KMS-11 (cell line): ENCODE measurements around the gene IL1R2.

Experiments used
- H2AFZ ChIP-seq: fragments of 200-600 bp; sonication (generic); 2 replicates; pipeline ENCODE4 v1.6.1; 2016; ENCODE audit warnings: antibody characterized with exemption, mixed run types, low read depth
- H3K27ac ChIP-seq: fragments of 200-600 bp; sonication (generic); 2 replicates; pipeline ENCODE4 v1.6.1; 2016; ENCODE audit warnings: mild to moderate bottlenecking, mixed run types
- H3K27me3 ChIP-seq: fragments of 200-600 bp; sonication (generic); 2 replicates; pipeline ENCODE4 v1.6.1; 2017; ENCODE audit warnings: mild to moderate bottlenecking, low read depth, mixed run types, moderate library complexity; ENCODE audit not compliant: insufficient read depth
- H3K36me3 ChIP-seq: fragments of 200-600 bp; sonication (generic); 2 replicates; pipeline ENCODE4 v1.6.1; 2017; ENCODE audit warnings: mild to moderate bottlenecking, mixed run types; ENCODE audit not compliant: insufficient read depth
- H3K4me1 ChIP-seq: fragments of 200-600 bp; sonication (generic); 2 replicates; pipeline ENCODE4 v1.6.1; 2016; ENCODE audit warnings: mild to moderate bottlenecking, low read depth, mixed run types; ENCODE audit not compliant: poor library complexity, severe bottlenecking
- H3K4me2 ChIP-seq: fragments of 200-600 bp; sonication (generic); 2 replicates; pipeline ENCODE4 v1.7.0; 2016; ENCODE audit warnings: mild to moderate bottlenecking, mixed run types
- H3K4me3 ChIP-seq: fragments of 200-600 bp; sonication (generic); IDR thresholded peaks from 2 replicates; pipeline ENCODE4 v1.6.1; 2017; ENCODE audit warnings: low read depth, low read length, mixed read lengths; ENCODE audit not compliant: insufficient read depth
- H3K79me2 ChIP-seq: fragments of 200-600 bp; sonication (generic); 2 replicates; pipeline ENCODE4 v1.6.1; 2016; ENCODE audit warnings: low read depth, mixed run types; ENCODE audit not compliant: insufficient read depth
- H3K9ac ChIP-seq: fragments of 200-600 bp; sonication (generic); 2 replicates; pipeline ENCODE4 v1.6.1; 2016; ENCODE audit warnings: mild to moderate bottlenecking, mixed run types
- H4K20me1 ChIP-seq: fragments of 200-600 bp; sonication (generic); 2 replicates; pipeline ENCODE4 v1.6.1; 2016; ENCODE audit warnings: mild to moderate bottlenecking, mixed run types; ENCODE audit not compliant: insufficient read depth
- CTCF ChIP-seq: fragments of 200-600 bp; sonication (generic); conservative IDR thresholded peaks from 2 replicates; pipeline ENCODE4 v1.6.1; 2017; ENCODE audit warnings: low read depth, mild to moderate bottlenecking, antibody characterized with exemption, low read length, moderate library complexity, mixed read lengths

The IL1R2 gene

GRCh38 chr2:102006886-102007278 lies 15.1 kb downstream of the IL1R2 start:
- no peak for TF ChIP-seq CTCF
- no peaks in the 10 kb centered on the region for H3K79me2 ChIP-seq
- H3K4me2 ChIP-seq, result no peak overlapping the region
- no peak overlapping the region for H3K4me3 ChIP-seq
- no peaks in the 10 kb centered on the region for H3K36me3 ChIP-seq
- H3K27me3 ChIP-seq, result no peaks in the 10 kb centered on the region
- H3K9ac ChIP-seq, result no peak overlapping the region
- H4K20me1 ChIP-seq, result no peaks in the 10 kb centered on the region
- no peak overlapping the region for H3K27ac ChIP-seq
- H2AFZ ChIP-seq, result no peak overlapping the region
- no peaks in the 10 kb centered on the region for H3K4me1 ChIP-seq

- H3K27ac ChIP-seq, result no peak overlapping the region
- no peaks in the 10 kb centered on the region for H3K4me1 ChIP-seq
- H2AFZ ChIP-seq, result no peak overlapping the region
- no peaks in the 10 kb centered on the region for H4K20me1 ChIP-seq
- H3K9ac ChIP-seq, result no peak overlapping the region
- H3K4me3 ChIP-seq, result no peak overlapping the region
- TF ChIP-seq CTCF, result no peak
- no peaks in the 10 kb centered on the region for H3K36me3 ChIP-seq
- H3K27me3 ChIP-seq, result no peaks in the 10 kb centered on the region
- no peaks in the 10 kb centered on the region for H3K79me2 ChIP-seq
- no peak overlapping the region for H3K4me2 ChIP-seq
Observed at GRCh38 chr2:102008490-102008889, 16.7 kb downstream of the IL1R2 start.

- Histone ChIP-seq H3K9ac (no peak overlapping the region), H3K4me3 (no peak overlapping the region), H3K4me1 (peaks cover 6% of the 10 kb centered on the region), H3K27ac (no peak overlapping the region), H3K79me2 (no peaks in the 10 kb centered on the region), H3K27me3 (no peaks in the 10 kb centered on the region), H2AFZ (no peak overlapping the region), H3K4me2 (no peak overlapping the region), H4K20me1 (no peaks in the 10 kb centered on the region), H3K36me3 (no peaks in the 10 kb centered on the region)
- no peak for TF ChIP-seq CTCF
Observed at GRCh38 chr2:102009557-102009956, 17.8 kb downstream of the IL1R2 start.

DNA sequence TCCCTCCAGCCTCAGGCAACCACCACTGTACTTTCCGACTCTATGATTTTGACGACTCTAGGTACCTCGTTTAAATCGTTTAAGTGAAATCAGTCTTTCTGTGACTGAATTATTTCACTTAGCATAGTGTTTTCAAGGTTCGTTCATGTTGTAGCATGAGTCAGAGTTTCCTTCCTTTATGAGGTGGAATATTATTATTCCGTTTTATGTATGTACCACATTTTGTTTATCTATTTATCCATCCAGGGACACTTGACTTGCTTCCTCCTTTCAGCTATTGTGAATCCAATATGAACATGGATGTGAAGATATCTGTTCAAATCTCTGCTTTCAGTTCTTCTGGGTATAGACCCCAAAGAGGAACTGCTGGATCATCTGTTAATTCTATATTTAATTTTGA lies 19.1 kb downstream of the IL1R2 start:
- Histone ChIP-seq H3K27ac (no peak overlapping the region), H3K9ac (no peak overlapping the region), H3K79me2 (no peaks in the 10 kb centered on the region), H3K4me2 (no peak overlapping the region), H3K36me3 (no peaks in the 10 kb centered on the region), H3K4me3 (no peak overlapping the region), H3K4me1 (peaks cover 7% of the 10 kb centered on the region), H3K27me3 (no peaks in the 10 kb centered on the region), H4K20me1 (no peaks in the 10 kb centered on the region), H2AFZ (no peak overlapping the region)
- no peak for TF ChIP-seq CTCF

DNA sequence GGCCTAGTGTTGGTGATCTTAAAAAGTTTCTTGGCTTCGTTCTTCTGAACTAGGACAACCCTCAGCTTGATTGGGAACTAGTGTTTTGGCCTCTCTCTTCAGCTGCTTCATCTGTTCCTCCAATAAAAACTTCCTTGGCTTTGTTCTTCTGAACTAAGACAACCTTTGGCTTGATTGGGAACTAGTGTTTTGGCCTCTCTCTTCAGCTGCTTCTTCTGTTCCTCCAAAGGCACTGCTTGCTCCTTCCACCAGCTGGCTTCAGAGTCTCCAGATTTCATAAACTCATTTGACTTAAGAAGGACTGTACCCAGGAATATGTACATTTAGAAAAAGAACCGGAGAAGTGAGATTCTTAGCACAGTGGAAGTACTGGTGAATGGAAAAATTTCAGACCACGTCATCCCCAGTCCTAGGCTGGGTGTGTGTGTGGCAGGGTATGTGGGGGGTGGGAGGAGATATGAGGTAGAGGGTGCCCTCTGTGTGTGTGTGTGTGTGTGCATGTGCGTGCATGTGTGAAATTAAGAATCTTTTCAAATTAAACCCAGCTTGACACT lies 20.4 kb downstream of the IL1R2 start:
- H4K20me1 ChIP-seq, result no peaks in the 10 kb centered on the region
- no peak overlapping the region for H3K9ac ChIP-seq
- H3K4me1 ChIP-seq, result peaks cover 7% of the 10 kb centered on the region
- no peaks in the 10 kb centered on the region for H3K27me3 ChIP-seq
- no peak for TF ChIP-seq CTCF
- no peaks in the 10 kb centered on the region for H3K36me3 ChIP-seq
- no peak overlapping the region for H2AFZ ChIP-seq
- no peak overlapping the region for H3K4me2 ChIP-seq
- no peak overlapping the region for H3K4me3 ChIP-seq
- no peak overlapping the region for H3K27ac ChIP-seq
- no peaks in the 10 kb centered on the region for H3K79me2 ChIP-seq
